H1 (cell line): ENCODE results near the gene SLC4A7. TPM values are rescaled to one million over a fixed set of nuclear protein-coding genes. Genes with fewer than 3 reads are reported as not detected.

ENCODE experiments used
- CHD7 ChIP-seq: fragments of 300-600 bp; sonication (generic); IDR thresholded peaks from 2 replicates; pipeline ENCODE4 v1.7.1; 2012; ENCODE audit warnings: low read length, moderate library complexity, mild to moderate bottlenecking, inconsistent platforms; ENCODE audit not compliant: insufficient replicate concordance
- HDAC2 ChIP-seq, 2 experiments: fragments of 300-600 bp in 1 of 2; sonication (generic) in 1 of 2; IDR thresholded peaks; 2 replicates each; pipeline ENCODE4 v1.6.1; 2011 to 2012; ENCODE audit warnings: low read depth in 2 of 2, low read length in 2 of 2, mild to moderate bottlenecking in 2 of 2, moderate library complexity in 2 of 2, borderline replicate concordance in 1 of 2, inconsistent platforms in 1 of 2
- polyA plus RNA-seq, 7 experiments: library from polyadenylated mRNA; depleted of rRNA in 3 of 7; stranded (reverse) in 5 of 7; unstranded in 2 of 7; fragments of >200 nt in 5 of 7; fragments of 200-250 nt in 2 of 7; gene quantifications; 1 replicate in 5 of 7; 2 replicates in 1 of 7; 4 replicates in 1 of 7; pipeline versions ENCODE4 v1.2.1 to v1.2.3, GENCODE V29; 2011 to 2013; ENCODE audit warnings: missing spikeins in 2 of 7, mixed read lengths in 2 of 7
- total RNA-seq: library from RNA; stranded (reverse); fragmentation: NEBNext Ultra II Directional; extraction: Animal tissue kit (Norgen Biotek cat#: 25700); gene quantifications from 2 replicates; pipeline ENCODE4 v1.2.1, GENCODE V29; 2021

Gene SLC4A7
- total and polyA plus RNA-seq, 2 of the 8 experiments (the other 6 are each of a cell fraction or from before 2014, with no cell fraction given), result 14.9 to 70.5 TPM

- no peak for TF ChIP-seq CHD7
- TF ChIP-seq HDAC2 (IDR thresholded peaks at IDR 0.05; ENCODE audit: borderline replicate concordance in 1 of 2, low read depth in 2 of 2, low read length in 2 of 2), result no peak
These were observed 96.6 kb downstream of the SLC4A7 start (continued) for GRCh38 chr3:27387625-27388024.
